ENCODE measurements around the gene PAX7. TPM values are rescaled to one million over a fixed set of nuclear protein-coding genes. Genes with fewer than 3 reads are reported as not detected.

Gene PAX7
- total and polyA plus RNA-seq, 9 donors, result not detected

GRCh38 chr1:18670121-18670867 lies 39.6 kb downstream of the PAX7 start:
- TF ChIP-seq POLR2A (IDR thresholded peaks at IDR 0.05) (no peak), EP300 (IDR thresholded peaks at IDR 0.05) (no peak)
- TF ChIP-seq, protein P1, sequence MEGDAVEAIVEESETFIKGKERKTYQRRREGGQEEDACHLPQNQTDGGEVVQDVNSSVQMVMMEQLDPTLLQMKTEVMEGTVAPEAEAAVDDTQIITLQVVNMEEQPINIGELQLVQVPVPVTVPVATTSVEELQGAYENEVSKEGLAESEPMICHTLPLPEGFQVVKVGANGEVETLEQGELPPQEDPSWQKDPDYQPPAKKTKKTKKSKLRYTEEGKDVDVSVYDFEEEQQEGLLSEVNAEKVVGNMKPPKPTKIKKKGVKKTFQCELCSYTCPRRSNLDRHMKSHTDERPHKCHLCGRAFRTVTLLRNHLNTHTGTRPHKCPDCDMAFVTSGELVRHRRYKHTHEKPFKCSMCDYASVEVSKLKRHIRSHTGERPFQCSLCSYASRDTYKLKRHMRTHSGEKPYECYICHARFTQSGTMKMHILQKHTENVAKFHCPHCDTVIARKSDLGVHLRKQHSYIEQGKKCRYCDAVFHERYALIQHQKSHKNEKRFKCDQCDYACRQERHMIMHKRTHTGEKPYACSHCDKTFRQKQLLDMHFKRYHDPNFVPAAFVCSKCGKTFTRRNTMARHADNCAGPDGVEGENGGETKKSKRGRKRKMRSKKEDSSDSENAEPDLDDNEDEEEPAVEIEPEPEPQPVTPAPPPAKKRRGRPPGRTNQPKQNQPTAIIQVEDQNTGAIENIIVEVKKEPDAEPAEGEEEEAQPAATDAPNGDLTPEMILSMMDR (IDR thresholded peaks at IDR 0.05), result no peak
- H3K9me3 ChIP-seq, result no peaks in the 10 kb centered on the region
- DNase-seq, result no peak
- no peaks in the 10 kb centered on the region for H3K4me1 ChIP-seq (ENCODE audit: insufficient read depth)
- no peaks in the 10 kb centered on the region for H3K36me3 ChIP-seq
- intact Hi-C loops (cut with DNase I), result no loop called here
- H3K27me3 ChIP-seq, result no peaks in the 10 kb centered on the region
- 81 to 83% (median 82%) methylated on average over 13 of the region's 13 CpGs for WGBS, 3 donors
- no peak overlapping the region for H3K27ac ChIP-seq
- no peak overlapping the region for H3K4me3 ChIP-seq

DNA sequence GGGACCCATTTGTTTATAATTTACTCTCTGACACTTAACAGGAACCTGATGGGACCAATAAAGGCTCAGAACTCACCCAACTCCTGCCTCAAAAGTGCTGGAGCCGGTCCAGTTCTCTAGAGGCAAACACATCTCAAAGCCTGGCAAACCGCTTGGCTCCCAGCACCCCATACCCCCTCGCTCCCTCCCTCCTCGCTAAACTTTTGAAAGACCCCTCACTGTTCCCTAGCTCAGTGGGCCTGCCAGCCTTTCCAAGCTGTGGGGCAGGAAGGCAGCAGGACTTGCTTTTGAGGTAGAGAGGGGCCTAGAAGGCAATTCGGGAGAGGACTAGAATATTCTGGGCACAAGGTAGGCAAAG lies 40.2 kb downstream of the PAX7 start:
- no peaks in the 10 kb centered on the region for H3K36me3 ChIP-seq
- H3K4me3 ChIP-seq, result no peak overlapping the region
- H3K27me3 ChIP-seq, result no peaks in the 10 kb centered on the region
- no peak overlapping the region for H3K27ac ChIP-seq
- 82 to 90% (median 84%) methylated on average over 5 of the region's 5 CpGs for WGBS, 3 donors
- TF ChIP-seq, protein P1 (IDR thresholded peaks at IDR 0.05), result no peak
- TF ChIP-seq POLR2A (IDR thresholded peaks at IDR 0.05), result no peak
- TF ChIP-seq EP300 (IDR thresholded peaks at IDR 0.05), result no peak
- intact Hi-C loops (cut with DNase I), result no loop called here
- no peaks in the 10 kb centered on the region for H3K9me3 ChIP-seq
- no peak for DNase-seq
- H3K4me1 ChIP-seq (ENCODE audit: insufficient read depth), result no peaks in the 10 kb centered on the region

DNA sequence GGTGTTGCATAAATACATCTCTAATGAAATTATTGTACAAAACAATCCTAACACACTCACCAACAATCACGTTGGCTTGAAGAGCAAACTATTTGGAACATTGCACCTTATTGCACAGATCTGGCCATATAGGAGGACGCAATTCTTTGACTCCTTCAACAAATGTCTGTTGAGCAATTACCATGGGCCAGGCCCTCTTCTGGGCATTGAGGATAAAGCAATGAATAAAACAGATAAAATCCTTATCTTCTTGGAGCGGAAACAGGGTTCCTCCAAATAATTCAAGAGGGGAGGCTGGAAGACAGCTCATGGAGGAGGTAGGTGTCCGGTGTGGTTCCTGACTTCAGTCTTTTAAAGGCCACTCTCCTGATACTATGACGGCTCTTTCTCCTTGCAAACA lies 43.3 kb downstream of the PAX7 start:
- intact Hi-C loops (cut with DNase I), result no loop called here
- H3K27me3 ChIP-seq, result no peaks in the 10 kb centered on the region
- 22 to 27% (median 26%) methylated on average over 5 of the region's 5 CpGs for WGBS, 3 donors
- H3K4me3 ChIP-seq, result no peak overlapping the region
- DNase-seq, result no peak
- no peak overlapping the region for H3K27ac ChIP-seq
- H3K9me3 ChIP-seq, result no peaks in the 10 kb centered on the region
- H3K36me3 ChIP-seq, result no peaks in the 10 kb centered on the region
- TF ChIP-seq, protein P1 (IDR thresholded peaks at IDR 0.05), result no peak
- no peak for TF ChIP-seq POLR2A (IDR thresholded peaks at IDR 0.05)
- no peak for TF ChIP-seq EP300 (IDR thresholded peaks at IDR 0.05)
- H3K4me1 ChIP-seq (ENCODE audit: insufficient read depth), result no peaks in the 10 kb centered on the region

DNA sequence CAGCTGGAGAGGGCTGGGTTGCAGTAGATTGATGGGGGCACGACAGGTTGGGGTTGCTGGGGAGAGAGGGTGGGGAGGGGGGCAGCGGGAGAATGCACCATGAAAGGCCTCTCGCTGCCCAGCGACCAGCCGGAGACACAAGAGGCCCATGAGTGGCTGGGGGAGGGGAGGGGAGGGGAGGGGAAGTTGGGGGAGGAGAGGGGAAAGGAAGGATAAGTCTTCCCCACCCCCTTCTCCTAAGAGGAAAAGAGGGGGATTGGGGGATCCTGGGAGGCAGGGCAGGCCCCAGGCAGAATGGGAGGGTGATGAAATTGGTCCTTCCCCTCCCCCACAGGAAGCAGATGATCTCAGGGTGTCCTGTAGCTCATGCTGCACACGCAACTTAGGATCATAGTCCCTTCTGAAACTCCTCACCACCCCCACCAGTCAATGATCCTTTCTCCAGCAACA lies 45.7 kb downstream of the PAX7 start:
- no peak for DNase-seq
- H3K36me3 ChIP-seq, result no peaks in the 10 kb centered on the region
- no peak for TF ChIP-seq EP300 (IDR thresholded peaks at IDR 0.05)
- no peak for TF ChIP-seq POLR2A (IDR thresholded peaks at IDR 0.05)
- TF ChIP-seq, protein P1 (IDR thresholded peaks at IDR 0.05), result no peak
- no peaks in the 10 kb centered on the region for H3K9me3 ChIP-seq
- no peaks in the 10 kb centered on the region for H3K4me1 ChIP-seq (ENCODE audit: insufficient read depth)
- intact Hi-C loops (cut with DNase I), result no loop called here
- H3K27me3 ChIP-seq, result no peaks in the 10 kb centered on the region
- no peak overlapping the region for H3K27ac ChIP-seq
- H3K4me3 ChIP-seq, result no peak overlapping the region
- 5 to 11% (median 5%) methylated on average over 6 of the region's 6 CpGs for WGBS, 3 donors
